ENCODE measurements around the gene HOXB4. TPM values are rescaled to one million over a fixed set of nuclear protein-coding genes. Genes with fewer than 3 reads are reported as not detected.

Gene HOXB4
- total and polyA plus RNA-seq, 2 donors from 2014 or later: 4.4 to 22.6 TPM

DNA sequence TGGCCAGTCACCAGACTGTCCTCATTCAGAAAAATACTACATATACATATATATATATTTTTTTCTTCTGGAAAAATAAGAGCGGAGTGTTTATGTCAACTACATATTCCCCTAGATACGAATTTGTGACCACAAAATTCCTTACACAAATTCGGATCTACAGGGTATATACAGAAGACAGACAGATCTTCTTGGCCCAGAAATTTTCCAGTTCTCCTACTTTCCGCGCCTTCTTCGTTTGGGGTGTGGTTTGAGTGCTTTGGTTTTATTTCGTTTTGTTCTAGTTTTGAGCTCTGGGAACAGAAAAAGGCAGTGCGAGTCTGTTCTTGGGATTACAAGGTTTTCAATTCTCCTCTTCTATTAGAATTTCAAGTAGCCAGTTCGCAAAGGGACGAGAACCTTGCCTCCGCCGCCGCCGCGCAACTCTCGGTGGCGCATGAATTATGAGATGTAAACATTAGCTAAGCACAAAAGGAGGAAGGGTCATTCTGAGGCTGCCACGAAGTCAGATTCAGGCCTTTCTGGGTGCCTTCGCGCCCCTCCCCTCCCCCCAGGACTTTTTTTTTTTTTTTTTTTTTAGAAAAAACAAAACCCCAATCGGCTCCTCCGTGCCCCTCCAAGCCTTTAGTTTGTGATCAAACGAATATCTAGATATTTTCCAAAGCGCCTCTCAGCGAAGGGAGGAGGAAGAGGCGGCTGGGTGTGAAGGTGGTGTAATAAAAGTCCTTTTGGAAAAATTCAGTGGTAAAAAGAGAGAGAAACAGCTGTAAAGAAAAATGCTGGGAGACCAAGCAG lies 1.8 kb upstream of the HOXB4 start:
- H3K4me1 ChIP-seq (ENCODE audit: control insufficient read depth in 2 of 3, insufficient read depth in 2 of 3, low read depth in 1 of 3, low read length in 3 of 3): peaks cover 9 to 27% (median 10%) of the 10 kb centered on the region in 3 donors
- H3K27me3 ChIP-seq (ENCODE audit: control insufficient read depth, insufficient read depth, low read length): no peaks in the 10 kb centered on the region

GRCh38 chr17:48579471-48579759 lies 1.3 kb upstream of the HOXB4 start:
- TF ChIP-seq CTCF (IDR thresholded peaks at IDR 0.05; ENCODE audit: borderline replicate concordance, extremely low read depth, insufficient read depth): no peak
- Histone ChIP-seq H3K27me3 (ENCODE audit: control insufficient read depth, insufficient read depth, low read length) (no peaks in the 10 kb centered on the region), H3K4me3 (ENCODE audit: low read length in 3 of 3) (peak overlapping the region; percentile 46 to 77 (median 68)), H3K9me3 (ENCODE audit: control insufficient read depth in 2 of 3, insufficient read depth in 1 of 3, low read length in 3 of 3) (no peaks in the 10 kb centered on the region), H3K36me3 (ENCODE audit: control insufficient read depth in 2 of 3, insufficient read depth in 3 of 3, low read length in 3 of 3) (peaks cover 0 to 2% (median 0%) of the 10 kb centered on the region in 3 donors), H3K27ac (ENCODE audit: low read depth in 2 of 2, low read length in 2 of 2) (peak overlapping the region; percentile 87 to 95), H3K4me1 (ENCODE audit: control insufficient read depth in 2 of 3, insufficient read depth in 2 of 3, low read depth in 1 of 3, low read length in 3 of 3) (peaks cover 9 to 26% (median 10%) of the 10 kb centered on the region in 3 donors), H3K9ac (ENCODE audit: low read length in 3 of 3) (peak overlapping the region; percentile 43 to 91 (median 72))
- intact Hi-C loops (cut with DNase I): loop anchor here (5.0 kb wide), 1 partner anchor 37 kb away; no protein-coding TSS in a partner anchor
- no peak for FAIRE-seq
- DNase-seq: no peak

More for the DNA sequence above, 1.8 kb upstream of the HOXB4 start:
- H3K9me3 ChIP-seq (ENCODE audit: control insufficient read depth in 2 of 3, insufficient read depth in 1 of 3, low read length in 3 of 3): no peaks in the 10 kb centered on the region
- no peak for FAIRE-seq
- H3K9ac ChIP-seq (ENCODE audit: low read length in 3 of 3): peak overlapping the region; percentile 48 to 96 (median 91)
- peaks cover 0 to 2% (median 0%) of the 10 kb centered on the region in 3 donors for H3K36me3 ChIP-seq (ENCODE audit: control insufficient read depth in 2 of 3, insufficient read depth in 3 of 3, low read length in 3 of 3)
- peak in 4 of 5 donors; percentile 81 to 90 (median 86) for DNase-seq
- peak overlapping the region; percentile 97 to 98 for H3K27ac ChIP-seq (ENCODE audit: low read depth in 2 of 2, low read length in 2 of 2)
- no peak for TF ChIP-seq CTCF (IDR thresholded peaks at IDR 0.05; ENCODE audit: borderline replicate concordance, extremely low read depth, insufficient read depth)
- intact Hi-C loops (cut with DNase I): loop anchor here (5.0 kb wide), 1 partner anchor 38 kb away; no protein-coding TSS in a partner anchor
- H3K4me3 ChIP-seq (ENCODE audit: low read length in 3 of 3): peak overlapping the region; percentile 46 to 77 (median 54)

DNA sequence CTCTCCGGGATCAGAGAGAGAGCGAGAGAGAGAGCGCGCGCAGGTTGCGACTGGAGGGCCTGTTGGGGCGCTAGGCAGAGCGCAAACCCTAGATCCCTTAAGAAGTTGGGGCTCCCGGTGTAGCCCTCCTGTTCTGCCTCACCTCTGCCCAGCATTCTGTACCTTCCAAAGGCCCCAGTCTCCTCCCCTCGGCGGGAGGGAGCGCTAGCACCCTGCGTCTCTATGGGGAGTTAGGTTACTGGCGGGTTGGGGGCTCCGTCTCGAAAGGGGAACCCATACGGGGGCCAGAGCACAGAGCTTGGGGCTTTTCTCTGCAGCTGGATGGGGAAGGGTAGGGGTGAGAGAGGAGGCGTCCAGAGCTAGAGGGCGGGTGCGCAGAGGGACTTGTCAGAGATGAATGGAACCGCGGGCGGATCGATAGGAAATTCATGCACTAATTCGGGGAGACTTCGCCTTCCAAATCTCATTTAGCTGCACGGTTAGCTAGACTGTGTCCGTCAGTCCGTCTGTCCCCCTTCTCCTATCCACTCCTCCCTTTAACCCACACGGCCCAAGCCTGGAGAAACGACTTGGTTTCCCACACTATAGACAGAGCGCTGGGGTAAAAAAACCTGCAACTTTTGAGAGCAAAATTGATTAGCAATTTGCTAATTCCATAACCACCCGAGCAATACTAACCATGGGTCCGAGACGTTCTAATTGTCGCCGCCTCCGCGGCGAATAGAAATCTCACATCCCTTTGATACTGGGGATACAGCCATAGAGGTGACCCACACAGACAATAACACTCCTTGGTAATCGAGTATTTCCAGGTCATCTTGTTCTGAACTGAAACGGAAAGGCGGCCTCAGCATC lies 693 bp upstream of the HOXB4 start:
- FAIRE-seq: no peak
- peak in 1 of 5 donors; percentile 78 for DNase-seq
- intact Hi-C loops (cut with DNase I): loop anchor here (5.0 kb wide), 1 partner anchor 37 kb away; no protein-coding TSS in a partner anchor

More for the DNA sequence above, 693 bp upstream of the HOXB4 start:
- Histone ChIP-seq H3K9me3 (ENCODE audit: control insufficient read depth in 2 of 3, insufficient read depth in 1 of 3, low read length in 3 of 3) (no peaks in the 10 kb centered on the region), H3K9ac (ENCODE audit: low read length in 3 of 3) (peak overlapping the region; percentile 37 to 91 (median 43)), H3K27me3 (ENCODE audit: control insufficient read depth, insufficient read depth, low read length) (no peaks in the 10 kb centered on the region), H3K4me1 (ENCODE audit: control insufficient read depth in 2 of 3, insufficient read depth in 2 of 3, low read depth in 1 of 3, low read length in 3 of 3) (peaks cover 5 to 21% (median 10%) of the 10 kb centered on the region in 3 donors), H3K27ac (ENCODE audit: low read depth in 2 of 2, low read length in 2 of 2) (peak overlapping the region; percentile 87 to 95), H3K36me3 (ENCODE audit: control insufficient read depth in 2 of 3, insufficient read depth in 3 of 3, low read length in 3 of 3) (peaks cover 0 to 2% (median 0%) of the 10 kb centered on the region in 3 donors), H3K4me3 (ENCODE audit: low read length in 3 of 3) (peak overlapping the region; percentile 46 to 77 (median 68))
- TF ChIP-seq CTCF (IDR thresholded peaks at IDR 0.05; ENCODE audit: borderline replicate concordance, extremely low read depth, insufficient read depth): no peak
